SU-DHL-6 (cell line): ENCODE results near the gene SCUBE1.

Source experiments
- EZH2phosphoT487 ChIP-seq: fragments of 200-600 bp; sonication (generic), shearing (Covaris generic); conservative IDR thresholded peaks from 2 replicates; pipeline ENCODE4 v1.6.1; 2018; ENCODE audit warnings: mild to moderate bottlenecking, antibody characterized with exemption, low read length, moderate library complexity, mixed read lengths
- TF ChIP-seq, protein P1 (sequence below): fragments of 200-600 bp; sonication (generic); IDR thresholded peaks from one replicate; pipeline ENCODE4 v1.5.1; 2017; ENCODE audit warnings: antibody characterized with exemption, mild to moderate bottlenecking, low read length, moderate library complexity; ENCODE audit not compliant: insufficient read depth, poor library complexity, severe bottlenecking

DNA sequence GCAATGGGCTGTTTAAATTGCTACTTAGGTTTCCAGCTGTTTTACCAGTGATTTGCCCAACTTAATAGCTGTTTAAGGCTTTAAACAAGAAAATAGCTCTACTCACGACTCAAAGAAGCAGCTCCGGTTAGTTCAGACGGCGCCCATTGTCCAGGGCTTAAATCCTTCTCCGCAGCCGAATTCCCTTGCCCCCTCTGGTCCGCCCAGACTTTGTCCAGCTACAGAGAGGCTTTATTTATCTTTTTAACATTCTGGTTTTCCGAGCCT, 20.9 kb upstream of the SCUBE1 start:
- TF ChIP-seq, protein P1, sequence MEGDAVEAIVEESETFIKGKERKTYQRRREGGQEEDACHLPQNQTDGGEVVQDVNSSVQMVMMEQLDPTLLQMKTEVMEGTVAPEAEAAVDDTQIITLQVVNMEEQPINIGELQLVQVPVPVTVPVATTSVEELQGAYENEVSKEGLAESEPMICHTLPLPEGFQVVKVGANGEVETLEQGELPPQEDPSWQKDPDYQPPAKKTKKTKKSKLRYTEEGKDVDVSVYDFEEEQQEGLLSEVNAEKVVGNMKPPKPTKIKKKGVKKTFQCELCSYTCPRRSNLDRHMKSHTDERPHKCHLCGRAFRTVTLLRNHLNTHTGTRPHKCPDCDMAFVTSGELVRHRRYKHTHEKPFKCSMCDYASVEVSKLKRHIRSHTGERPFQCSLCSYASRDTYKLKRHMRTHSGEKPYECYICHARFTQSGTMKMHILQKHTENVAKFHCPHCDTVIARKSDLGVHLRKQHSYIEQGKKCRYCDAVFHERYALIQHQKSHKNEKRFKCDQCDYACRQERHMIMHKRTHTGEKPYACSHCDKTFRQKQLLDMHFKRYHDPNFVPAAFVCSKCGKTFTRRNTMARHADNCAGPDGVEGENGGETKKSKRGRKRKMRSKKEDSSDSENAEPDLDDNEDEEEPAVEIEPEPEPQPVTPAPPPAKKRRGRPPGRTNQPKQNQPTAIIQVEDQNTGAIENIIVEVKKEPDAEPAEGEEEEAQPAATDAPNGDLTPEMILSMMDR: no peak
- no peak for TF ChIP-seq EZH2phosphoT487
